A549 treated with Mapracorat at 1 μM for 4 hours (cell line): Measurements from ENCODE around the gene VLDLR. TPM values are rescaled to one million over a fixed set of nuclear protein-coding genes. Genes with fewer than 3 reads are reported as not detected.

Experiments
- total RNA-seq: library from RNA; stranded (reverse); fragments of 200-300 nt; extraction: Qiagen RNA extraction; gene quantifications from 5 replicates; pipeline ENCODE4 v1.2.3, GENCODE V29; 2022

The VLDLR gene
- 15.6 to 20.1 TPM (median 19.0 TPM) in 5 replicates for total RNA-seq

DNA sequence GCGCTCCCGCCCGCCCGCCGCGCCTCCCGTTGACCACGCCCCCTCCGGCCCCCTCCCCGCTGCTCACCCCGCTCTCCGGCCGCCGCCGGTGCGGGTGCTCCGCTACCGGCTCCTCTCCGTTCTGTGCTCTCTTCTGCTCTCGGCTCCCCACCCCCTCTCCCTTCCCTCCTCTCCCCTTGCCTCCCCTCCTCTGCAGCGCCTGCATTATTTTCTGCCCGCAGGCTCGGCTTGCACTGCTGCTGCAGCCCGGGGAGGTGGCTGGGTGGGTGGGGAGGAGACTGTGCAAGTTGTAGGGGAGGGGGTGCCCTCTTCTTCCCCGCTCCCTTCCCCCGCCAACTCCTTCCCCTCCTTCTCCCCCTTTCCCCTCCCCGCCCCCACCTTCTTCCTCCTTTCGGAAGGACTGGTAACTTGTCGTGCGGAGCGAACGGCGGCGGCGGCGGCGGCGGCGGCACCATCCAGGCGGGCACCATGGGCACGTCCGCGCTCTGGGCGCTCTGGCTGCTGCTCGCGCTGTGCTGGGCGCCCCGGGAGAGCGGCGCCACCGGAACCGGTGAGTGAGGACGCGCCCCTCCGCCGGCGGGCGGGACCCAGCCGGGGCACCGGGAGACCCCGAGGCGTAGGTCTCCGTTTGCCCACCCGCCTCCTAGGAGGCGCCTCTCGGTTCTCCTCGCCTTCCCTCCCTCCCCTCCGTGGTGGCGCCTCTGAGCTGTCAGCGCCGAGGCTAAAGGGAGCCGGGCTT, at the start of gene VLDLR:
Gene VLDLR, plus strand, starts transcription at position 66 of the 739 bp plus-strand sequence. Its CDS starts 403 bp downstream, at position 469.

Other genes starting within 250 kb of the VLDLR start
- gene KCNV2, start 95.7 kb downstream of the VLDLR start, total RNA-seq: not detected in 5 replicates
- gene PUM3, start 222.3 kb downstream of the VLDLR start, total RNA-seq: 73.1 to 80.4 TPM (median 75.8 TPM) in 5 replicates